Stomach (tissue), 9 donors: ENCODE measurements around the gene CCR7. TPM values are rescaled to one million over a fixed set of nuclear protein-coding genes. Genes with fewer than 3 reads are reported as not detected.
A peak's percentile ranks its signal among the peaks of the same experiment; 100 is the strongest.

Source experiments
- DNase-seq, 2 donors: peaks; one replicate each; pipeline versions ENCODE4 v3.0.0 to v3.0.0-alpha.2; 2013 to 2019
- H3K27ac ChIP-seq, 5 donors: fragments of 200-600 bp in 4 of 5; sonication (generic) in 4 of 5; one replicate each; pipeline ENCODE4 v1.5.1; 2013 to 2019; ENCODE audit warnings: mild to moderate bottlenecking in 1 of 5, moderate library complexity in 1 of 5
- H3K27me3 ChIP-seq, 3 donors: fragments of 200-600 bp; sonication (generic); one replicate each; pipeline ENCODE4 v1.5.1; 2017 to 2019; ENCODE audit warnings: mixed run types in 1 of 3
- H3K36me3 ChIP-seq, 4 donors: fragments of 200-600 bp; sonication (generic); 1 replicate in 3 of 4; 2 replicates in 1 of 4; pipeline ENCODE4 v1.5.1; 2016 to 2019
- H3K4me1 ChIP-seq, 4 donors: fragments of 200-600 bp; sonication (generic); one replicate each; pipeline ENCODE4 v1.5.1; 2016 to 2019
- H3K4me3 ChIP-seq, 4 donors: fragments of 200-600 bp; sonication (generic) in 3 of 4; one replicate each; pipeline ENCODE4 v1.5.1; 2016 to 2019; ENCODE audit warnings: mild to moderate bottlenecking in 1 of 4
- H3K9me3 ChIP-seq, 4 donors: fragments of 200-600 bp; sonication (generic); one replicate each; pipeline ENCODE4 v1.5.1; 2016 to 2019
- CTCF ChIP-seq, 7 experiments: fragments of 450-650 bp in 4 of 7; fragments of 200-600 bp in 3 of 7; sonication (generic) in 3 of 7; IDR thresholded peaks; one replicate each; pipeline ENCODE4 v1.5.1; 2016 to 2019; ENCODE audit warnings: antibody characterized with exemption in 7 of 7, control low read depth in 2 of 7, mild to moderate bottlenecking in 1 of 7
- EP300 ChIP-seq: sonication (generic); formaldehyde crosslinking; IDR thresholded peaks from one replicate; pipeline ENCODE4 v1.6.1; 2017; ENCODE audit warnings: antibody characterized with exemption
- POLR2A ChIP-seq, 4 donors: fragments of 450-650 bp; IDR thresholded peaks; one replicate each; pipeline ENCODE4 v1.6.1; 2016; ENCODE audit warnings: antibody characterized with exemption in 4 of 4, control low read depth in 2 of 4, mild to moderate bottlenecking in 1 of 4, moderate library complexity in 1 of 4
- POLR2AphosphoS5 ChIP-seq, 3 donors: sonication (generic); formaldehyde crosslinking; IDR thresholded peaks; one replicate each; pipeline ENCODE4 v1.6.1; 2016; ENCODE audit warnings: antibody characterized with exemption in 3 of 3
- WGBS, 5 donors: extraction: QIAGEN DNeasy Blood & Tissue Kit in 3 of 5; methylation state at CpG; one replicate each; pipeline versions ENCODE4 v1.1.5 to v1.1.7; 2013 to 2018; 5-methylcytosine and 5-hydroxymethylcytosine counted together
- intact Hi-C: fragments of 100-400 bp; cut with DNase I; formaldehyde crosslinking; loops from one replicate; pipeline ENCODE4 v1.15.1; 2023; ENCODE audit warnings: low total_unique reads
- polyA plus RNA-seq, 3 donors: library from polyadenylated mRNA; stranded (reverse); fragments of 200-250 nt; gene quantifications; one replicate each; pipeline ENCODE4 v1.2.3, GENCODE V29; 2013
- total RNA-seq, 5 donors: library from RNA; depleted of rRNA; stranded (reverse); fragments of >200 nt; gene quantifications; one replicate each; pipeline versions ENCODE4 v1.1.0 to v1.2.3, GENCODE V29; 2014 to 2016
- donor health status: healthy with polysubstance abuse.
- donor health status: Bipolar disorder and iron deficiency.
- donor health status: healthy.

CCR7 gene
- total and polyA plus RNA-seq, 8 donors, result 0.92 to 3.1 (median 1.4) TPM; not detected in 5

DNA sequence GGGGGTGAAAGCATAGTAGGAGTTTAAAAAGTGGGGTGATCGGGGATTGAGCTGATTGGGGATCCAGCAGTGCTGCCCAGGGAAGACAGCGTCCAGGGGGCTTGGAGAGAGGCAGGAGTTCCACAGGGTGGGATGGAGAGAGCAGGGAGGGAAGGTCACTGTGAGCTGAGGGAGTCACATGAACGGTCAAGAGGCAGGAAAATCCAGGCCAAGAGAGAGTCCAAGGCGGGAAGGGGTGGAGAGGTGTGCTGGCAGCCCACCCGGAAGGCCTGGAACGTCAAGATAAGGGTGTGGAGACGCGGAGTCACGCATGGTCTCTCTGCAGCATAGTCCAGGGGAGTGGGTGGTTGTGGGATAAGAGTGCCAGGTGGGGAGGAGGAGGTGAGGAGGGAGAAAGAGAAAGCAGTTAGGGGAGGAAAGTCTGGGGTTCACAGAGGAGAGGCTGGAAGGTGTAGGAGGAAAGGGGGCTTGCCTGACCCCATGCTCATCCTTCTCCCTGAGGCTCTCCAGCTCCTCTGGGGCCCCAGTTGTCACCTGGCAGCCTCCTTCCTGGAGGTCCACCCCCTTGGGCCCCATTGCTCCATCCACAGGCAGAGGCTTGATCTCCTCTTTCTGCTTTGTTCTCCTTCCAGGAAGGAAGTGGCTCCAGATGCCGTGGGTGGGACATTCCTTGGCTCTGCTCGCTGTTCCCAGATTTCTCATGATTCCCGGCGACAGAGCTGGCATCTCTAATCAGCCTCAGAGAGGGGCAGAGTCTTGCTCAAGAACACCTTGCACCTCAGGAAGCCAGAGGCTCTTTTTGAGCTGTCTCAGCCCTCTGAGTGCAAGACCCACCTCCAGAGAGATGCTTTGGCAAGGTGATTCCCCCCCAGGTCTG, 28.7 kb downstream of the CCR7 start:
- no peaks in the 10 kb centered on the region for H3K9me3 ChIP-seq
- H3K27me3 ChIP-seq, result no peaks in the 10 kb centered on the region
- H3K4me1 ChIP-seq, result peaks cover 27 to 72% (median 54%) of the 10 kb centered on the region in 4 donors
- no peaks in the 10 kb centered on the region for H3K36me3 ChIP-seq
- 30 to 43% (median 37%) methylated on average over 12 to 13 of the region's 13 CpGs for whole genome bisulfite sequencing, 5 donors
- TF ChIP-seq CTCF (IDR thresholded peaks at IDR 0.05) (no peak), EP300 (peak; percentile 74), POLR2A (IDR thresholded peaks at IDR 0.05) (no peak), POLR2AphosphoS5 (IDR thresholded peaks at IDR 0.05) (peak; percentile 45 to 71 (median 46))
- intact Hi-C loops, result no loop called here
- H3K27ac ChIP-seq, result peak overlapping the region; percentile 26 to 94 (median 92)
- DNase-seq, result peak in 1 of 2 donors; percentile 61
- H3K4me3 ChIP-seq, result no peak overlapping the region

DNA sequence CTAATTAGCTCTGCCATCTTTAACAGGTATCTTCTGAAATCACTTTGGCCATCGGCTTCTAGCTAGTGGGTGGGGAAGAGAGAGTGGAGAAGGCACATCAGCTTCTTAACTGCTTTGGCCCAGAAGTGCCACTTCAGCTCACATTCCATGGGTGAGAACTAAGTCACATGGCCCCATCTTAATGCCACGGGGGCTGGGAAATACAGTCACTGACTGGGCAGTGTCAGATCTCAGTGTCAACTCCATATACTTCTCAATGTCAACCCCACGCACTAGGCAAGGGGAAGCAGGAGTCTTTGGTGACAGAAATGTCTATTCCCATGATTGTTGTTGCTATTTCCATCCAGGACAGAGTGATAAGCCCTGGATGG, 29.4 kb downstream of the CCR7 start:
- H3K9me3 ChIP-seq, result no peaks in the 10 kb centered on the region
- TF ChIP-seq POLR2AphosphoS5 (IDR thresholded peaks at IDR 0.05) (peak in 2 of 3 donors; percentile 12 to 26), POLR2A (IDR thresholded peaks at IDR 0.05) (no peak)
- DNase-seq, result no peak
- H3K27ac ChIP-seq, result peak overlapping the region in 4 of 5 donors; percentile 89 to 94 (median 93)
- no peaks in the 10 kb centered on the region for H3K36me3 ChIP-seq
- H3K4me1 ChIP-seq, result peaks cover 21 to 66% (median 47%) of the 10 kb centered on the region in 4 donors
- H3K27me3 ChIP-seq, result no peaks in the 10 kb centered on the region
- WGBS, 5 donors, result 43 to 71% (median 59%) methylated on average over 3 of the region's 3 CpGs
- intact Hi-C loops, result no loop called here
- no peak overlapping the region for H3K4me3 ChIP-seq

DNA sequence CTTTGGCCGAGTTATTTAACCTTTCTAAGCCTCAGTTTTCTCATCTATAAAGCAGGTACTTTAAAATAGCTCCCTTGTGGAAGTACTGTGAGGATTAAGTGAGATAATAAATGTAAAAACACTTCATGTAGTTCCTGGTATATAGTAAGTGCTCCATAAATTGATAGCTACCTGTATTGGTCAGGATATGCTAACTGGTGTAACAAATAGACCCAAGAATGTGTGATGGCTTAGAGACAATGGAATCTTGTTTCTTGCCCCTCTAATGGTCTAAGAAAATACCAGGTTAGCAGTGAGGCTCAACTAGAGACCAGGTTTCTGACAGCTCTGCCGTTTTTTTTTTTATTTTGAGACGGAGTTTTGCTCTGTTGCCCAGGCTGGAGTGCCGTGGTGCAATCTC, 29.8 kb downstream of the CCR7 start:
- H3K4me1 ChIP-seq, result peaks cover 21 to 64% (median 46%) of the 10 kb centered on the region in 4 donors
- no peaks in the 10 kb centered on the region for H3K27me3 ChIP-seq
- WGBS, 5 donors, result 86 to 96% (median 93%) methylated on average over 4 of the region's 4 CpGs
- no peaks in the 10 kb centered on the region for H3K9me3 ChIP-seq
- no peak overlapping the region for H3K4me3 ChIP-seq
- peak overlapping the region in 4 of 5 donors; percentile 89 to 94 (median 93) for H3K27ac ChIP-seq
- intact Hi-C loops, result no loop called here
- no peak for TF ChIP-seq EP300
- no peaks in the 10 kb centered on the region for H3K36me3 ChIP-seq
- no peak for DNase-seq

GRCh38 chr17:40534371-40535189, 30.7 kb downstream of the CCR7 start:
- Histone ChIP-seq H3K36me3 (no peaks in the 10 kb centered on the region), H3K4me1 (peaks cover 21 to 64% (median 46%) of the 10 kb centered on the region in 4 donors), H3K27ac (peak overlapping the region in 4 of 5 donors; percentile 39 to 94 (median 90)), H3K4me3 (no peak overlapping the region), H3K27me3 (no peaks in the 10 kb centered on the region), H3K9me3 (no peaks in the 10 kb centered on the region)
- peak in 1 of 2 donors; percentile 61 for DNase-seq
- WGBS, 5 donors, result 78 to 84% (median 82%) methylated on average over 11 of the region's 11 CpGs
- TF ChIP-seq POLR2AphosphoS5 (IDR thresholded peaks at IDR 0.05) (no peak), POLR2A (IDR thresholded peaks at IDR 0.05) (no peak), EP300 (no peak), CTCF (IDR thresholded peaks at IDR 0.05) (no peak)
- intact Hi-C loops, result no loop called here

- 49 to 54% (median 51%) methylated on average over 4 of the region's 4 CpGs for WGBS, 5 donors
- peak overlapping the region in 4 of 5 donors; percentile 39 to 94 (median 68) for H3K27ac ChIP-seq
- TF ChIP-seq POLR2AphosphoS5 (IDR thresholded peaks at IDR 0.05) (no peak), POLR2A (IDR thresholded peaks at IDR 0.05) (no peak), EP300 (no peak), CTCF (IDR thresholded peaks at IDR 0.05) (no peak)
These were observed 31.4 kb downstream of the CCR7 start for GRCh38 chr17:40533896-40534295.

More at GRCh38 chr17:40533896-40534295, 31.4 kb downstream of the CCR7 start:
- H3K27me3 ChIP-seq, result no peaks in the 10 kb centered on the region
- no peak for DNase-seq
- H3K4me1 ChIP-seq, result peaks cover 21 to 64% (median 43%) of the 10 kb centered on the region in 4 donors
- H3K9me3 ChIP-seq, result no peaks in the 10 kb centered on the region
- intact Hi-C loops, result no loop called here
- H3K4me3 ChIP-seq, result no peak overlapping the region
- no peaks in the 10 kb centered on the region for H3K36me3 ChIP-seq
